Cardiac septum (tissue), 1 donor: ENCODE measurements around the gene FAM156A. TPM values are rescaled to one million over a fixed set of nuclear protein-coding genes. Genes with fewer than 3 reads are reported as not detected.
"Not testable (repeated sequence)": the region's sequence is repeated elsewhere in the genome, so short reads cannot be mapped to it uniquely, and the experiment has no call there.

Experiments
- DNase-seq: peaks from one replicate; pipeline ENCODE4 v3.0.0-alpha.2; 2020; ENCODE audit warnings: low spot score
- intact Hi-C: fragments of 100-400 bp; cut with DNase I; formaldehyde crosslinking; loops from one replicate; pipeline ENCODE4 v1.14.0; 2022
- total RNA-seq: library from RNA; stranded (reverse); fragmentation: NEBNext Ultra II Directional; extraction: Animal tissue kit (Norgen Biotek cat#: 25700); gene quantifications from one replicate; pipeline ENCODE4 v1.2.1, GENCODE V29; 2021
- donor health status: DM: no; HTN: no; CAD: no.

The FAM156A gene
- total RNA-seq, 1 donor from 2014 or later: 9.4 TPM

GRCh38 chrX:52974336-52974992, 16.1 kb upstream of the FAM156A start:
- intact Hi-C loops, DNase-seq: not testable (repeated sequence)

- intact Hi-C loops, DNase-seq: not testable (repeated sequence)
Observed at GRCh38 chrX:52967922-52968321, 9.6 kb upstream of the FAM156A start.

GRCh38 chrX:52966993-52967738, 8.8 kb upstream of the FAM156A start:
- intact Hi-C loops, DNase-seq: not testable (repeated sequence)

- intact Hi-C loops, DNase-seq: not testable (repeated sequence)
Observed at GRCh38 chrX:52958961-52959360, 643 bp upstream of the FAM156A start.

GRCh38 chrX:52949884-52950283, 8.4 kb downstream of the FAM156A start:
- DNase-seq, intact Hi-C loops: not testable (repeated sequence)

- DNase-seq, intact Hi-C loops: not testable (repeated sequence)
Observed at GRCh38 chrX:52949325-52949724, 9.0 kb downstream of the FAM156A start.

DNA sequence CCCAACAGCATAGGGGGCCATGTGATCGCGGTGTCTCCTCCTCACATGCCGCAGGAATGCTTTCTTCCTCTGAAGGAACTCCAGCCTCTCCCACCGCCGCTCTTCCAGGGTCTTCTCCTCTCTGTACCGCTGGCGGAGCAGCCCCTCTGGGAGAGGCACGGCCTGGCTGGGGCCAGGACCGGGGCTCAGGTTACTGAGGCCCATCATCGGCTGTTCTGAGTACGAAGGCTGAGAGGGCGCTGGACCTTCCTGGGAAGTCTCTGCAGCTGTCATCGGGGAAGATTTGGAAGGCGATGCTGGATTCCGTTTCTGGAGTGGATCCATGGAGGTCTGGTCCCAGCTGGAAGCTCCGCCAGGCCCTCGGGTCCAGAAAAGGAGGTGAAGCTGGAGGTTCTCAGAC, 10.1 kb downstream of the FAM156A start:
- intact Hi-C loops, DNase-seq: not testable (repeated sequence)

GRCh38 chrX:52947501-52947900, 10.8 kb downstream of the FAM156A start:
- intact Hi-C loops, DNase-seq: not testable (repeated sequence)

DNA sequence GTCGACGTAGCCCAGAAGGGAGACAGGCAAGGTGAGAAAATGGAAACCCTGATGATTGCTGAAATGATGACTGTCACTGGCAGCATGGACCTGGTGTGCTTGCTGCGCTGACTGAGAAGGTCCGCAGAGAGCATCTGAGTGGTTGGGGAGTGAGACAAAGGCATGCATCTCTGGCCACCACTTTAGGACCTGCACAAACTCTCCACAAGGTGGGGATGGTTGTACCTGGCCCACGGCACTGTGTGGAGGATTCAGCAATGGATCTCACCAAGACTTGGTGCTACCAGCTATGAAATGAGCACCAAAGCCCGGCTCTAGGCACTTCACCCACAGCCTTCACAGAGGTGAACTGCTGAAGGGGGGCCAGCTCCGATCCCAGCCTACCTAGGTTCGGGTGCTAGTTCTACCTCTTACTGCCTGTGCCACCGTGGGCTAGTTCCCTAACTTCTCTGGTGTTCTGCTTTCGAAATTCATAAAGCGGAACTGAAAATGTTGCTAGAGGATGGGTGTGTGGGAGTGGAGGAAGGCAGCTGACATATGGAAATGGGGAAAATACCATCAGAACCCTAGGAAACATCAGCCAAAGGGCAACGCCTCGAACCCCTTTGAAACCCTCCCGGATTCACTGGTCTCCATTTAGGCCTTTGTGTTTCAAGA, 12.4 kb downstream of the FAM156A start:
- intact Hi-C loops, DNase-seq: not testable (repeated sequence)

GRCh38 chrX:52941728-52942127, 16.6 kb downstream of the FAM156A start:
- intact Hi-C loops, DNase-seq: not testable (repeated sequence)

DNA sequence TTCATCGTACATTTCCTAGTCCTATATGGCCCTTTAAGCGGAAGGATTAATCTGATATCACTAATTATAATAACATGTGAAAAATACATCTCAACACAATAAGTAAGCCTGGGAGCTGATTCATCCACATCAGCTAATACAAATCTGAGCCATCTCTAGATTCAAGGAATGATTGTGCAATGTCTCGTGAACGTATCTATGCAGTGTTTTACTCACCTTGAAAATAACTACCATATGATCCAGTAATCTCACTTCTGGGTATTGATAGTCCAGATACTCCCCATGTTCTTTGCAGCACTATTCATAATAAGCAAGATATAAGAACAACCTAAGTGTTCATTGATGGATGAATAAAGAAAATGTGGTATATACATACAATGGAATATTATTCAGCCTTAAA, 17.6 kb downstream of the FAM156A start:
- DNase-seq, intact Hi-C loops: not testable (repeated sequence)

DNA sequence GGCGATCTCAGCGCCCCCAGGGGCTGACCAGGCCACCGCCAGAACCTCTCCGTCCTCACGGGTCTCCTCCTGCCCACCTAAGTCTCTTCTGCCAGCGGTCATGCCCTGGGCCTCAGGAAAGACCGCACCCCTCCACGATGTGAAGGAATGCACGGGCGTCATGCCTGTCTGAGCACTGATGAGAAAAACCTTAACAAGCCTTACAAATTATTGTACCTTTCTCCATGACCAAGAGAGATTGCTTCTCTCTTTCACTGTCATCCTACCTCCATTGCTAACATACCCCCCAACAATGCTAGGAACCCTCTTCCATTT, 22.9 kb downstream of the FAM156A start:
- DNase-seq, intact Hi-C loops: not testable (repeated sequence)

GRCh38 chrX:52934704-52935469, 23.4 kb downstream of the FAM156A start:
- intact Hi-C loops: no loop called here
- peak; percentile 97 for DNase-seq

GRCh38 chrX:52933976-52934703, 24.2 kb downstream of the FAM156A start:
- intact Hi-C loops: no loop called here

DNA sequence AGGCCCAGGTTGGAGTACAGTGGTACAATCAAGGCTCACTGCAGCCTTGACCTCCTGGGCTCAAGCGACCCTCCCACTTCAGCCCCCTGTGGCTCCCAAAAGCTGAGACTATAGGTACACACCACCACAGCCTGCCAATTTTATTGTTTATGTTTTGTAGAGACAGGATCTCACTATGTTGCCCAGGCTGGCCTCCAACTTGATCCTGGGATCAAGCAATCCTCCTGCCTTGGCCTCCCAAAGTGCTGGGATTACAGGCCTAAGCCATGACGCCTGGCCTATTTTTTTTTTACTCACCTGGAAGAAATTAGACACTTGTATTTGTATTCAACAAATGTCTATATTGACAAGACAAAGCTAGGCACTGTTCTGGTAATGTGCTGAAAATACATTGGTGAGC, 25.1 kb downstream of the FAM156A start:
- intact Hi-C loops: no loop called here
- DNase-seq: no peak

More at GRCh38 chrX:52933976-52934703, 24.2 kb downstream of the FAM156A start:
- no peak for DNase-seq

DNA sequence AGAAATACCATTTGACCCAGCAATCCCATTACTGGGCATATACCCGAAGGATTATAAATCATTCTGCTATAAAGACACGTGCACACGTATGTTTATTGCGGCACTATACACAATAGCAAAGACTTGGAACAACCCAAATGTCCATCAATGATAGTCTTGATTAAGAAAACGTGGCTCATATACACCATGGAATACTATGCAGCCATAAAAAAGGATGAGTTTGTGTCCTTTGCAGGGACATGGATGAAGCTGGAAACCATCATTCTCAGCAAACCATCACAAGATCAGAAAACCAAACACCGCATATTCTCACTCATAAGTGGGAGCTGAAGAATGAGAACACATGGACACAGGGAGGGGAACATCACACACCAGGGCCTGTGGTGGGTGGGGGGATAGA, 28.1 kb downstream of the FAM156A start:
- DNase-seq, intact Hi-C loops: not testable (repeated sequence)

- DNase-seq: no peak
- intact Hi-C loops: no loop called here
Observed at GRCh38 chrX:52923781-52924241, 34.5 kb downstream of the FAM156A start.

- intact Hi-C loops, DNase-seq: not testable (repeated sequence)
Observed at GRCh38 chrX:52914704-52915103, 43.6 kb downstream of the FAM156A start.

GRCh38 chrX:52913681-52914080, 44.6 kb downstream of the FAM156A start:
- intact Hi-C loops, DNase-seq: not testable (repeated sequence)
